ENCODE measurements around the gene ATP2C2.

GRCh38 chr16:84471966-84472365 is 103.6 kb downstream of the ATP2C2 start:
- TF ChIP-seq TCF7L2 (IDR thresholded peaks at IDR 0.05; ENCODE audit: borderline replicate concordance, extremely low read depth, insufficient read depth, insufficient read length) (no peak), REST (IDR thresholded peaks at IDR 0.05; ENCODE audit: low read depth) (no peak), EZH2 (IDR thresholded peaks at IDR 0.05) (no peak), CTCF (IDR thresholded peaks at IDR 0.05 in 2 of 3, conservative IDR thresholded peaks at IDR 0.05 in 1 of 3; ENCODE audit: borderline replicate concordance in 1 of 3, insufficient read depth in 1 of 3, low read depth in 2 of 3, low read length in 2 of 3) (no peak), ZNF274 (IDR thresholded peaks at IDR 0.05; ENCODE audit: low read depth, low read length) (no peak), EZH2phosphoT487 (IDR thresholded peaks at IDR 0.05; ENCODE audit: borderline replicate concordance) (no peak), MAX (IDR thresholded peaks at IDR 0.05) (no peak), POLR2A (IDR thresholded peaks at IDR 0.05; ENCODE audit: borderline replicate concordance, extremely low read depth, insufficient read depth, insufficient read length) (no peak), POLR2AphosphoS5 (IDR thresholded peaks at IDR 0.05; ENCODE audit: low read depth, low read length) (no peak), ZBTB33 (IDR thresholded peaks at IDR 0.05; ENCODE audit: extremely low read depth, insufficient replicate concordance, low read length) (no peak), EGR1 (IDR thresholded peaks at IDR 0.05; ENCODE audit: low read depth) (no peak), YY1 (IDR thresholded peaks at IDR 0.05; ENCODE audit: extremely low read depth, insufficient replicate concordance, low read depth, low read length) (no peak), RAD21 (IDR thresholded peaks at IDR 0.05; ENCODE audit: low read depth) (no peak), SRF (IDR thresholded peaks at IDR 0.05; ENCODE audit: low read depth) (no peak)

Measured in HCT116 (cell line).